NCI-H1436 (cell line): Measurements from ENCODE around the gene SPOCK1.
"Not testable (repeated sequence)": the region's sequence is repeated elsewhere in the genome, so short reads cannot be mapped to it uniquely, and the experiment has no call there.

ENCODE experiments used
- DNase-seq: peaks from one replicate; lab custom pipeline; 2025; lab: John Stamatoyannopoulos, UW

Gene SPOCK1

GRCh38 chr5:137016783-137017324, 482.3 kb downstream of the SPOCK1 start:
- DNase-seq, result no peak

GRCh38 chr5:137015540-137016116, 483.5 kb downstream of the SPOCK1 start:
- DNase-seq, result no peak

GRCh38 chr5:137014731-137015130, 484.4 kb downstream of the SPOCK1 start:
- DNase-seq, result no peak

- DNase-seq, result no peak
Observed at GRCh38 chr5:137010226-137010625, 488.9 kb downstream of the SPOCK1 start.

GRCh38 chr5:137004279-137004678, 494.8 kb downstream of the SPOCK1 start:
- DNase-seq, result no peak

- DNase-seq, result no peak
Observed at GRCh38 chr5:137001026-137001569, 498.0 kb downstream of the SPOCK1 start.

- no peak for DNase-seq
Observed at GRCh38 chr5:136999787-137000186, 499.3 kb downstream of the SPOCK1 start.

GRCh38 chr5:136998854-136999357, 500.2 kb downstream of the SPOCK1 start:
- no peak for DNase-seq

GRCh38 chr5:136994154-136994553, 505.0 kb downstream of the SPOCK1 start:
- DNase-seq, result no peak

- DNase-seq, result no peak
Observed at GRCh38 chr5:136992796-136993489, 506.2 kb downstream of the SPOCK1 start.

GRCh38 chr5:136985785-136986475, 513.2 kb downstream of the SPOCK1 start:
- DNase-seq, result no peak

- DNase-seq, result no peak
Observed at GRCh38 chr5:136984772-136985446, 514.2 kb downstream of the SPOCK1 start.

- DNase-seq, result no peak
Observed at GRCh38 chr5:136981936-136982335, 517.2 kb downstream of the SPOCK1 start.

GRCh38 chr5:136979131-136979530, 520.0 kb downstream of the SPOCK1 start:
- no peak for DNase-seq

- no peak for DNase-seq
Observed at GRCh38 chr5:136963504-136963903, 535.6 kb downstream of the SPOCK1 start.

- no peak for DNase-seq
Observed at GRCh38 chr5:136957428-136957827, 541.7 kb downstream of the SPOCK1 start.

GRCh38 chr5:136954142-136954541, 545.0 kb downstream of the SPOCK1 start:
- not testable (repeated sequence) for DNase-seq

GRCh38 chr5:136953346-136954069, 545.6 kb downstream of the SPOCK1 start:
- not testable (repeated sequence) for DNase-seq

GRCh38 chr5:136927571-136927970, 571.6 kb downstream of the SPOCK1 start:
- DNase-seq, result no peak

GRCh38 chr5:136926073-136926472, 573.1 kb downstream of the SPOCK1 start:
- DNase-seq, result no peak
